ENCODE measurements around the gene MGAT4D.

DNA sequence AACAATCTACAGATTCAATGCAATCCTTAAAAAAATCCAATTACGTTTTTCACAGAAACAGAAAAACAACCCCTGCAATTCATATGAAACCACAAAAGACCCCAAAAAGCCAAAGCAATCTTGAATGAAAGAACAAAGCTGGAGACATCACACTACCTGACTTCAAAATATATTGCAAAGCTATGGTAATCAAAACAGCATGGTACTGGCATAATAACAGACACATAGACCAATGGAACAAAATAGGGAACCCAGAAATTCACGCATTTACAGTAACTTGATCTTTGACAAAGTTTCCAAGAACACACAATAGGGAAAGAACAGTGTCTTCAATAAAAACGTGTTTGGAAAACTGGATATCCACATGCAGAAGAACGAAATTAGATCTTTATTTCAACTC, 14.6 kb downstream of the MGAT4D start:
- TF ChIP-seq CTCF (IDR thresholded peaks at IDR 0.05; ENCODE audit: poor library complexity) (no peak), EZH2phosphoT487 (IDR thresholded peaks at IDR 0.05; ENCODE audit: low read depth, severe bottlenecking, unreplicated experiment) (no peak)
